A549 (cell line): Measurements from ENCODE around the gene KPNA6. TPM values are rescaled to one million over a fixed set of nuclear protein-coding genes. Genes with fewer than 3 reads are reported as not detected.
A peak's percentile ranks its signal among the peaks of the same experiment; 100 is the strongest.

Experiments used
- ATAC-seq, 2 experiments: fragments of 200-7000 bp in 1 of 2; fragments of >200 bp in 1 of 2; cut with Nextera tagmentation in 1 of 2; cut with Tn5 transposase in 1 of 2; 3 replicates each; pipeline versions ENCODE4 v1.8.0 to v1.9.1; 2018 to 2020; ENCODE audit warnings: mild to moderate bottlenecking in 1 of 2, moderate library complexity in 1 of 2
- CTCF ChIA-PET: fragments of 300-600 bp; sonication (Branson Sonifier 250); formaldehyde crosslinking; extraction: SDS; loops from one replicate; lab custom pipeline; 2021; ENCODE audit warnings: antibody characterized with exemption, inconsistent platforms; lab: Yijun Ruan, JAX
- POLR2A ChIA-PET: fragments of 350-600 bp; formaldehyde crosslinking; extraction: SDS; loops from one replicate; lab custom pipeline; 2021; ENCODE audit warnings: antibody characterized with exemption, inconsistent platforms; lab: Yijun Ruan, JAX
- DNase-seq, 2 experiments: peaks; one replicate each; pipeline versions ENCODE4 v3.0.0 to v3.0.0-alpha.2; 2011 to 2016; ENCODE audit warnings: low read depth in 1 of 2, low spot score in 1 of 2
- FAIRE-seq: peaks from 2 replicates; lab custom pipeline; 2011; peaks lifted over from hg19 to GRCh38; lab: Jason Lieb, UNC
- H3K27ac ChIP-seq, 2 experiments: fragments of >200 bp; sonication (Bioruptor Twin); formaldehyde crosslinking; 3 replicates each; pipeline ENCODE4 v1.5.1; 2016 to 2017
- H3K4me1 ChIP-seq: fragments of >200 bp; sonication (Bioruptor Twin); formaldehyde crosslinking; 3 replicates; pipeline ENCODE4 v1.6.1; 2016
- H3K4me2 ChIP-seq: fragments of >200 bp; sonication (Bioruptor Twin); formaldehyde crosslinking; 3 replicates; pipeline ENCODE4 v1.6.1; 2016
- H3K4me3 ChIP-seq: fragments of >200 bp; sonication (Bioruptor Twin); formaldehyde crosslinking; 3 replicates; pipeline ENCODE4 v1.5.1; 2016
- H3K9me3 ChIP-seq: fragments of >200 bp; sonication (Bioruptor Twin); formaldehyde crosslinking; 3 replicates; pipeline ENCODE4 v1.6.1; 2016
- CBX2 ChIP-seq: fragments of 200-600 bp; sonication (generic); IDR thresholded peaks from 2 replicates; pipeline ENCODE4 v1.6.1; 2016; ENCODE audit warnings: low read depth, mild to moderate bottlenecking, borderline replicate concordance
- CBX8 ChIP-seq: fragments of 200-600 bp; sonication (generic); IDR thresholded peaks from 2 replicates; pipeline ENCODE4 v1.6.1; 2016
- CHD4 ChIP-seq: fragments of 200-600 bp; sonication (generic); IDR thresholded peaks from 2 replicates; pipeline ENCODE4 v1.6.1; 2016; ENCODE audit warnings: antibody characterized with exemption, mild to moderate bottlenecking, borderline replicate concordance
- FOSB ChIP-seq: fragments of 250-450 bp; sonication (Bioruptor Pico); IDR thresholded peaks from 2 replicates; pipeline ENCODE4 v1.5.0; 2020; ENCODE audit warnings: mild to moderate bottlenecking, moderate library complexity
- HDAC2 ChIP-seq: fragments of 200-600 bp; sonication (generic); IDR thresholded peaks from 2 replicates; pipeline ENCODE4 v1.6.1; 2016
- JUN ChIP-seq, 2 experiments: fragments of >200 bp; sonication (Bioruptor Twin); formaldehyde crosslinking; IDR thresholded peaks; 2 replicates in 1 of 2; 3 replicates in 1 of 2; pipeline ENCODE4 v1.6.1; 2016 to 2017
- KDM1A ChIP-seq: fragments of 200-600 bp; sonication (generic); IDR thresholded peaks from 2 replicates; pipeline ENCODE4 v1.6.1; 2016; ENCODE audit warnings: low read depth, mild to moderate bottlenecking
- KDM5A ChIP-seq: fragments of 200-600 bp; sonication (generic); IDR thresholded peaks from 2 replicates; pipeline ENCODE4 v1.6.1; 2016; ENCODE audit warnings: antibody characterized with exemption, mild to moderate bottlenecking
- MAZ ChIP-seq: fragments of 150-350 bp; IDR thresholded peaks from 2 replicates; pipeline ENCODE4 v1.6.1; 2014; ENCODE audit warnings: antibody characterized with exemption, low read depth, low read length, borderline replicate concordance
- MYC ChIP-seq: IDR thresholded peaks from 2 replicates; pipeline ENCODE4 v1.6.1; 2012; ENCODE audit warnings: mild to moderate bottlenecking, inconsistent platforms, low read length, improper control_type of control experiment, borderline replicate concordance
- NPAS2 ChIP-seq: fragments of 250-450 bp; sonication (Bioruptor Pico); IDR thresholded peaks from 2 replicates; pipeline ENCODE4 v1.8.0; 2022; ENCODE audit warnings: mild to moderate bottlenecking, moderate library complexity, borderline replicate concordance
- POLR2AphosphoS2 ChIP-seq: conservative IDR thresholded peaks from 2 replicates; pipeline ENCODE4 v1.6.1; 2012; ENCODE audit warnings: low read length, improper control_type of control experiment, inconsistent platforms
- RARB ChIP-seq: fragments of 250-450 bp; sonication (Bioruptor Pico); IDR thresholded peaks from 2 replicates; pipeline ENCODE4 v1.8.0; 2021; ENCODE audit warnings: mild to moderate bottlenecking, moderate library complexity
- RFX5 ChIP-seq: fragments of 450-650 bp; IDR thresholded peaks from 2 replicates; pipeline ENCODE4 v1.7.1; 2014; ENCODE audit warnings: antibody characterized with exemption, mild to moderate bottlenecking, moderate library complexity
- RNF2 ChIP-seq: fragments of 200-600 bp; sonication (generic); IDR thresholded peaks from 2 replicates; pipeline ENCODE4 v1.6.1; 2016; ENCODE audit warnings: low read depth, mild to moderate bottlenecking, antibody characterized with exemption, moderate library complexity, borderline replicate concordance
- ZFP36 ChIP-seq: fragments of 450-650 bp; IDR thresholded peaks from 2 replicates; pipeline ENCODE4 v1.6.1; 2014; ENCODE audit warnings: borderline replicate concordance; ENCODE audit not compliant: partially characterized antibody
- WGBS: methylation state at CpG from one replicate; pipeline ENCODE4 v1.1.6; 2017; ENCODE audit errors: missing lambda C conversion rate; 5-methylcytosine and 5-hydroxymethylcytosine counted together
- polyA plus RNA-seq, 4 experiments: library from polyadenylated mRNA; depleted of rRNA in 3 of 4; stranded (reverse); fragments of >200 nt; fragmentation: RNase III in 1 of 4; extraction: RNeasy Plus Mini Kit Qiagen cat#74134 plus additional on column Dnase treatment in 1 of 4; gene quantifications; 2 replicates in 3 of 4; 3 replicates in 1 of 4; pipeline ENCODE4 v1.2.3, GENCODE V29; 2011 to 2017
- TF ChIP-seq, protein P1 (sequence below): fragments of >200 bp; sonication (Bioruptor Twin); formaldehyde crosslinking; IDR thresholded peaks from 3 replicates; pipeline ENCODE4 v1.5.1; 2016
- TF ChIP-seq, protein P2 (sequence below): IDR thresholded peaks from 2 replicates; pipeline ENCODE4 v1.6.1; 2012; ENCODE audit warnings: low read depth, borderline replicate concordance
- TF ChIP-seq, protein P3 (sequence below): IDR thresholded peaks from 2 replicates; pipeline ENCODE4 v1.6.1; 2012
- TF ChIP-seq, protein P4 (sequence below): fragments of 200-600 bp; sonication (generic); IDR thresholded peaks from 2 replicates; pipeline ENCODE4 v1.6.1; 2016; ENCODE audit warnings: antibody characterized with exemption, mild to moderate bottlenecking, moderate library complexity

Gene KPNA6
- polyA plus RNA-seq, 2 of the 4 experiments (the other 2 are of a cell fraction), result 15.9 to 24.3 TPM

DNA sequence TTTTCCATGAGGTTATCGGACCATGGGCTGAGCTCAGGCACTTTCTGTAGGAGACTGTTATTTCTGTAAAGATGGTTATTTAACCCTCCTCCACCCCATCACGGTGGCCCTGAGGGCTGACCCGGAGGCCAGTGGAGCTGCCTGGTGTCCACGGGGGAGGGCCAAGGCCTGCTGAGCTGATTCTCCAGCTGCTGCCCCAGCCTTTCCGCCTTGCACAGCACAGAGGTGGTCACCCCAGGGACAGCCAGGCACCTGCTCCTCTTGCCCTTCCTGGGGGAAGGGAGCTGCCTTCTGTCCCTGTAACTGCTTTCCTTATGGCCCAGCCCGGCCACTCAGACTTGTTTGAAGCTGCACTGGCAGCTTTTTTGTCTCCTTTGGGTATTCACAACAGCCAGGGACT is 90.0 kb downstream of the KPNA6 start:
- Histone ChIP-seq H3K4me1 (0 out of 3 replicates have a peak, but pooled peaks cover 5% of the 10 kb centered on the region), H3K4me3 (no peak overlapping the region), H3K9me3 (no peaks in the 10 kb centered on the region), H3K4me2 (no peak overlapping the region), H3K27ac (no peak overlapping the region)
- TF ChIP-seq CBX2, result no peak
- TF ChIP-seq, protein P1, sequence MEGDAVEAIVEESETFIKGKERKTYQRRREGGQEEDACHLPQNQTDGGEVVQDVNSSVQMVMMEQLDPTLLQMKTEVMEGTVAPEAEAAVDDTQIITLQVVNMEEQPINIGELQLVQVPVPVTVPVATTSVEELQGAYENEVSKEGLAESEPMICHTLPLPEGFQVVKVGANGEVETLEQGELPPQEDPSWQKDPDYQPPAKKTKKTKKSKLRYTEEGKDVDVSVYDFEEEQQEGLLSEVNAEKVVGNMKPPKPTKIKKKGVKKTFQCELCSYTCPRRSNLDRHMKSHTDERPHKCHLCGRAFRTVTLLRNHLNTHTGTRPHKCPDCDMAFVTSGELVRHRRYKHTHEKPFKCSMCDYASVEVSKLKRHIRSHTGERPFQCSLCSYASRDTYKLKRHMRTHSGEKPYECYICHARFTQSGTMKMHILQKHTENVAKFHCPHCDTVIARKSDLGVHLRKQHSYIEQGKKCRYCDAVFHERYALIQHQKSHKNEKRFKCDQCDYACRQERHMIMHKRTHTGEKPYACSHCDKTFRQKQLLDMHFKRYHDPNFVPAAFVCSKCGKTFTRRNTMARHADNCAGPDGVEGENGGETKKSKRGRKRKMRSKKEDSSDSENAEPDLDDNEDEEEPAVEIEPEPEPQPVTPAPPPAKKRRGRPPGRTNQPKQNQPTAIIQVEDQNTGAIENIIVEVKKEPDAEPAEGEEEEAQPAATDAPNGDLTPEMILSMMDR, result no peak
- no peak for TF ChIP-seq RARB (CRISPR knock-in tag)
- no peak for TF ChIP-seq MYC
- TF ChIP-seq CBX8, result no peak
- no peak for TF ChIP-seq ZFP36
- no peak for TF ChIP-seq KDM1A
- TF ChIP-seq POLR2AphosphoS2, result no peak
- TF ChIP-seq MAZ, result no peak
- no peak for TF ChIP-seq RFX5
- no peak for TF ChIP-seq JUN (IDR thresholded peaks at IDR 0.05)
- TF ChIP-seq NPAS2 (CRISPR knock-in tag), result no peak
- TF ChIP-seq KDM5A, result no peak
- no peak for TF ChIP-seq CHD4
- TF ChIP-seq RNF2, result no peak
- ChIA-PET CTCF (interaction anchor here (1.6 kb wide), 1 partner anchor 18 kb away, joined by 6 read pairs; no protein-coding TSS in a partner anchor), POLR2A (interaction anchor here (0.6 to 0.8 kb wide), 2 partner anchors 18 to 99 kb away, joined by 3 to 4 read pairs; partner anchors contain the start of gene TXLNA)
- FAIRE-seq (no peak), ATAC-seq (no peak), DNase-seq (no peak)
- 79% methylated on average over 5 of the region's 6 CpGs for WGBS

DNA sequence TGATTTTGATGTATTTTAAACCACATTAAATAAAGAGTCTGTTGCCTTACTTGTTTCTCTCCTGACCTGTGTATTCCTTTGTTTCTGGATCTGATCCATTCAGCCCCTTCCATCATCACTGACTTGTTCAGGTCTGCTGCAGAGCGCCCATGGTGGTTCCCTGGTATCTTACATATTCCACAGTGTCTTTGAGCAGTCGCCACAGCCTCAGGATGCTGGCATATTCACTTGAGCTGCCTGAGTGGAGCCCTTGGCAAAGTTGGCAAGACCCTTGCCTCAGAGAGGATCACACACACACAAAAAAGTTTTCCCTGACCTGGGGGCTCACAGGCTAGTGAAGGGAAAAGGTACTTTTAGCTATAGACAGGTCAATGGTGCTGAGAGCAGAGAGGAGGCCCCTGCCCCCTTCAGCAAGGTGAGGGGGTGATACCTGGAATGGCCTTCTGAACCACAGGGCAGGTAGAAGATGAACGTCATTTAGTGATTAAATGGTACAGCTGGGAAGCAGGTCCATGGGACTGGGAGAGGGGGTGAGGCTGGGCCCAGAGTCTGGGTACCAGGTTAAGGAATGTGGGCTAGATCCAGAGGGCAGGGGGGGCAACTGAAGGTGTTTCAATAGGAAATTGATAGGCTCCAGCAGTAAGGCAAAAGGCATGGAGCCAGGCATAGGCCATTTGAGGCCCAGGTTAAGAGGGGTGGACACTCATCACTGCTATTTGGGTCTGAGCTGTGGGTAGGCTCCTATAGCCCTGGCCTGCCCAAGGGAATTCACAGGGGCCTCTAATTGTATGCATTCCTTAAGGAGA is 90.6 kb downstream of the KPNA6 start:
- no peak overlapping the region for H3K4me2 ChIP-seq
- no peak for DNase-seq
- 72% methylated on average over 2 of the region's 3 CpGs for WGBS
- H3K9me3 ChIP-seq, result no peaks in the 10 kb centered on the region
- peak; percentile 1 to 2; a peak in 1 of 6 replicates for ATAC-seq
- H3K4me1 ChIP-seq, result 0 out of 3 replicates have a peak, but pooled peaks cover 5% of the 10 kb centered on the region
- no peak for FAIRE-seq
- POLR2A ChIA-PET, result interaction anchor here (0.6 to 2.6 kb wide), 2 partner anchors 19 to 99 kb away, joined by 3 to 16 read pairs; partner anchors contain the start of gene TXLNA
- H3K27ac ChIP-seq, result no peak overlapping the region
- CTCF ChIA-PET, result interaction anchor here (0.6 to 1.6 kb wide), 2 partner anchors 17 to 86 kb away, joined by 3 to 6 read pairs; no protein-coding TSS in a partner anchor
- H3K4me3 ChIP-seq, result no peak overlapping the region
- TF ChIP-seq JUN (IDR thresholded peaks at IDR 0.05) (peak in 1 of 2 experiments; percentile 34; a peak in 1 of 5 replicates), POLR2AphosphoS2 (peak; percentile 55; the same call in 1 of the 2 replicates)
- TF ChIP-seq, protein P2, sequence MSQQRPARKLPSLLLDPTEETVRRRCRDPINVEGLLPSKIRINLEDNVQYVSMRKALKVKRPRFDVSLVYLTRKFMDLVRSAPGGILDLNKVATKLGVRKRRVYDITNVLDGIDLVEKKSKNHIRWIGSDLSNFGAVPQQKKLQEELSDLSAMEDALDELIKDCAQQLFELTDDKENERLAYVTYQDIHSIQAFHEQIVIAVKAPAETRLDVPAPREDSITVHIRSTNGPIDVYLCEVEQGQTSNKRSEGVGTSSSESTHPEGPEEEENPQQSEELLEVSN, result no peak

DNA sequence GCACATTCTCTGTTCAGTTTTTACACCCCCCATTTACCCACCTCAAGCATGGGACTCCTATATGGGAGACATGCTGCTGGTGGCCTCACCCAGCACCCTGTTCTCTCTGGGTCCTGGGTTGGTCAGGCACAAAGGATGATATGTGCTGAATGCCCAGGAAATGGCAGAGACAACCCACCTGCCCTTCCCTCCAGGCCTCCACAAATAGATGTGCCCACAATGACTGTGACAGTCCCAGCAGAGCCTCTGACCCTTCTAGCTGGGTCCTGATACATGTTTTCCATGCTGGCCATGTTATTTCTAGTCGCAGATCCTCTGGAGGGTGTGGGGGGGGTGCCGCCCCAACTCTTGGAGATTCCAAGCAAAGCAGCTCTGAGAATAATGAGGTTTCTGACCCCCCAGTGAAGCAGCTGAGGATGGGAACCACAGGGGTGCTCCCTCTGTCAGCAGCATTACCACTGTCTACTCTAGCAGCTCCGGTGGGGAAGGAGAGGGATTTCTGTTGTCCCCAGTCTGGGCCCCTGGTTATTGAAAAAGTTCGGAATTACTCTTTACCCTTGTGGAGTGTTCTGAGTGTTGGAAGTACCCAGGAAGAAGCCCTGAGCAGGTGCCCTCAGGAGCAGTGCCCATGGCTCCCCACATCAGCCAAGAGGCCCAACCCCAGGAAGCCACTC is 91.3 kb downstream of the KPNA6 start:
- no peak overlapping the region; a peak in 1 of 6 replicates for H3K27ac ChIP-seq

More for the DNA sequence above, 91.3 kb downstream of the KPNA6 start:
- ChIA-PET POLR2A (interaction anchor here (2.6 kb wide), 1 partner anchor 19 kb away, joined by 16 read pairs; the partner anchor contains the start of gene TXLNA), CTCF (interaction anchor here (0.6 to 1.6 kb wide), 2 partner anchors 17 to 87 kb away, joined by 3 to 6 read pairs; no protein-coding TSS in a partner anchor)
- TF ChIP-seq, protein P2, result no peak
- no peak for TF ChIP-seq HDAC2
- TF ChIP-seq FOSB (CRISPR knock-in tag), result no peak
- TF ChIP-seq, protein P3, sequence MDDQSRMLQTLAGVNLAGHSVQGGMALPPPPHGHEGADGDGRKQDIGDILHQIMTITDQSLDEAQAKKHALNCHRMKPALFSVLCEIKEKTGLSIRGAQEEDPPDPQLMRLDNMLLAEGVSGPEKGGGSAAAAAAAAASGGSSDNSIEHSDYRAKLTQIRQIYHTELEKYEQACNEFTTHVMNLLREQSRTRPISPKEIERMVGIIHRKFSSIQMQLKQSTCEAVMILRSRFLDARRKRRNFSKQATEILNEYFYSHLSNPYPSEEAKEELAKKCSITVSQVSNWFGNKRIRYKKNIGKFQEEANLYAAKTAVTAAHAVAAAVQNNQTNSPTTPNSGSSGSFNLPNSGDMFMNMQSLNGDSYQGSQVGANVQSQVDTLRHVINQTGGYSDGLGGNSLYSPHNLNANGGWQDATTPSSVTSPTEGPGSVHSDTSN, result no peak
- TF ChIP-seq, protein P4, sequence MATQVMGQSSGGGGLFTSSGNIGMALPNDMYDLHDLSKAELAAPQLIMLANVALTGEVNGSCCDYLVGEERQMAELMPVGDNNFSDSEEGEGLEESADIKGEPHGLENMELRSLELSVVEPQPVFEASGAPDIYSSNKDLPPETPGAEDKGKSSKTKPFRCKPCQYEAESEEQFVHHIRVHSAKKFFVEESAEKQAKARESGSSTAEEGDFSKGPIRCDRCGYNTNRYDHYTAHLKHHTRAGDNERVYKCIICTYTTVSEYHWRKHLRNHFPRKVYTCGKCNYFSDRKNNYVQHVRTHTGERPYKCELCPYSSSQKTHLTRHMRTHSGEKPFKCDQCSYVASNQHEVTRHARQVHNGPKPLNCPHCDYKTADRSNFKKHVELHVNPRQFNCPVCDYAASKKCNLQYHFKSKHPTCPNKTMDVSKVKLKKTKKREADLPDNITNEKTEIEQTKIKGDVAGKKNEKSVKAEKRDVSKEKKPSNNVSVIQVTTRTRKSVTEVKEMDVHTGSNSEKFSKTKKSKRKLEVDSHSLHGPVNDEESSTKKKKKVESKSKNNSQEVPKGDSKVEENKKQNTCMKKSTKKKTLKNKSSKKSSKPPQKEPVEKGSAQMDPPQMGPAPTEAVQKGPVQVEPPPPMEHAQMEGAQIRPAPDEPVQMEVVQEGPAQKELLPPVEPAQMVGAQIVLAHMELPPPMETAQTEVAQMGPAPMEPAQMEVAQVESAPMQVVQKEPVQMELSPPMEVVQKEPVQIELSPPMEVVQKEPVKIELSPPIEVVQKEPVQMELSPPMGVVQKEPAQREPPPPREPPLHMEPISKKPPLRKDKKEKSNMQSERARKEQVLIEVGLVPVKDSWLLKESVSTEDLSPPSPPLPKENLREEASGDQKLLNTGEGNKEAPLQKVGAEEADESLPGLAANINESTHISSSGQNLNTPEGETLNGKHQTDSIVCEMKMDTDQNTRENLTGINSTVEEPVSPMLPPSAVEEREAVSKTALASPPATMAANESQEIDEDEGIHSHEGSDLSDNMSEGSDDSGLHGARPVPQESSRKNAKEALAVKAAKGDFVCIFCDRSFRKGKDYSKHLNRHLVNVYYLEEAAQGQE, result no peak
- H3K9me3 ChIP-seq, result no peaks in the 10 kb centered on the region
- H3K4me2 ChIP-seq, result no peak overlapping the region
- DNase-seq (no peak), ATAC-seq (peak; percentile 1 to 2; a peak in 1 of 6 replicates), FAIRE-seq (no peak)
- 90% methylated on average over 4 of the region's 4 CpGs for WGBS
- 0 out of 3 replicates have a peak, but pooled peaks cover 5% of the 10 kb centered on the region for H3K4me1 ChIP-seq
- H3K4me3 ChIP-seq, result no peak overlapping the region
